Astrocyte of the hippocampus (primary cell): Measurements from ENCODE around the gene LGALS7.
"Not testable (repeated sequence)": the region's sequence is repeated elsewhere in the genome, so short reads cannot be mapped to it uniquely, and the experiment has no call there.

Experiments used
- DNase-seq: peaks from one replicate; pipeline ENCODE4 v3.0.0; 2011; ENCODE audit warnings: low read depth, low spot score

Gene LGALS7

DNA sequence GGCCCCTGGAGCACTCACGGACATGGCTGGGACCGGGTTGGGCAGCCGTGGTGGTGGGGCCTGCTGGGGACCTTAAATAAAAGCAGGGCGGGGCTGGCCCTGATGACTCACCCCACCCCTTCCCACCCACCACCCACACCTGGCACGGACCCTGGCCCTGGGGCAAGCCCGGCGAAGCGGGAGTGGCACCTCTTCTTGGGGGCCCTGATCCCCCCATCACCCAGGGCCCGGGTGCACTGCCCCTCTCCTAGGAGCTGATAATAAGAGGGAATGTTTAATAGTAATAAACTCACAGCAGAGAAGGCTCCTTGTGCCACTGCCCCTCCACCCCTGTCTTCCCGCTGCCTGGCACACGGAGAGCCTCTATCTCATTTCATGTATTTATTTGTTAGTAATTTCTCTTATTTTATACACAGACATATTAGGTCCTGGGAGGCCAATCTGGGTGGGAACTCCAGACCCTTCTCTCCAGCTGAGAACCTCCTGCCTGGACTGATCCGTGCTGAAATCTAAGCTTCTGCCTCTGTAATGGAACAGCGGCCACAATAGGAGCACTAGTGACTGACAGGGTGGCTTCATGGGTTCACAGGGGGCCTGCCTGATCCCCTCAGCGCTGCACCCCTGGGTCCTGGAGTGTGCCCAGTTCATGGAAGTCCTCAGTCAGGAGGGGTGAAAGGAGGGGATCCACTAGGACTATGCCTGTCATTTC lies at the start of gene LGALS7:
TSS of gene LGALS7 (minus strand) at position 49 of the 709 bp plus-strand sequence. CDS start at position 24, 25 bp downstream.
- no peak for DNase-seq

DNA sequence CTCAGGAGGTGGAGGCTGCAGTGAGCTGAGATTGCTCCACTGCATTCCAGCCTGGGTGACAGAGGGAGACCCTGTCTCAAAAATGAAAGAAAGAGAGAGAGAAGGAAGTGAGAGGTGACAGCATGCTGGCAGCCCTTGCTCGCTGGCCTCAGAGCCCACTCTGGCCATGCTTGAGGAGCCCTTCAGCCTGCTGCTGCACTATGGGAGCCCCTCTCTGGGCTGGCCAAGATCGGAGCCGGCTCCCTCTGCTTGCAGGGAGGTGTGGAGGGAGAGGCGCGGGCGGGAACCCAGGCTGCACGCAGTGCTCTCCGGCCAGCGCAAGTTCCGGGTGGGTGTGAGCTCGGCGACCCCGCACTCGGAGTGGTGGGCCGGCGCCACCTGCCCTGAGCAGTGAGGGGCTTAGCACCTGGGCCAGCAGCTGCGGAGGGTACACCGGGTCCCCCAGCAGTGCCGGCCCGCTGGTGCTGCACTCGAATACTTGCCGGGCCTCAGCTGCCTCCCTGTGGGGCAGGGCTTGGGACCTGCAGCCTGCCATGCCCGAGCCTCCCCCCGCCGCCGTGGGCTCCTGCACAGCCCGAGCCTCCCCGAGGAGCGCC lies 48.0 kb upstream of the LGALS7 start:
- not testable (repeated sequence) for DNase-seq

- no peak for DNase-seq
Observed at GRCh38 chr19:38819231-38819920, 46.1 kb upstream of the LGALS7 start.

GRCh38 chr19:38817081-38817480 lies 43.8 kb upstream of the LGALS7 start:
- no peak for DNase-seq

DNA sequence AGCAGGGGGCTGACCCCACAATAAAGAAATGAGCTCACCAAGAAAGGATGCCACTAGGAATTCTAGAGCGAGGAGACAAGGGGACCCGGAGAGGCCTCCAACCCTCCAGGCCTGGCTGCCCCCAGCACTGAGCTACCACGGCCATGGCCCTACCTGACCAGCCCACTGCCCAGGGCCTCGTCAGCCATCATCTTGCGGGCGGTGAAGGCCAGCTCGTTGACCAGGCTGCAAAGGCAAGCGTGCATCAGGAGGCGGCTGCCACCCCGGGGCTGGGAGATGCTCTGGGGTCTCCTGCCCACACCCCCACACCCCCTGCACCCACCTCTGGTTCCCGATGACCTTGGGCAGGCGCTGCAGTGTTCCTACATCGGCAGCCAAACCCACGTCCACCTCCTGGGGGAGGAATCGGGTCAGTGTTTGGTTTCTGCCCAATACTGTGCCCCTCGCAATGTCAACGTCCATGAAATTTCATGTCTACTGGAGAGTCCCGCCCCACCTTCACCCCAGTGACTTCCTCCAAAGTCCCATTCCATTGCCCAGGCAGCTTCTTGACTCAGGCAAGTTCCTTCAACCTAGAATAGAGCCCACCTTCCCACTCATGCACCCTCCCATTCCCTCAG lies 42.9 kb upstream of the LGALS7 start:
- no peak for DNase-seq

GRCh38 chr19:38815059-38816001 lies 42.0 kb upstream of the LGALS7 start:
- DNase-seq: no peak

GRCh38 chr19:38813932-38814331 lies 40.6 kb upstream of the LGALS7 start:
- not testable (repeated sequence) for DNase-seq

DNA sequence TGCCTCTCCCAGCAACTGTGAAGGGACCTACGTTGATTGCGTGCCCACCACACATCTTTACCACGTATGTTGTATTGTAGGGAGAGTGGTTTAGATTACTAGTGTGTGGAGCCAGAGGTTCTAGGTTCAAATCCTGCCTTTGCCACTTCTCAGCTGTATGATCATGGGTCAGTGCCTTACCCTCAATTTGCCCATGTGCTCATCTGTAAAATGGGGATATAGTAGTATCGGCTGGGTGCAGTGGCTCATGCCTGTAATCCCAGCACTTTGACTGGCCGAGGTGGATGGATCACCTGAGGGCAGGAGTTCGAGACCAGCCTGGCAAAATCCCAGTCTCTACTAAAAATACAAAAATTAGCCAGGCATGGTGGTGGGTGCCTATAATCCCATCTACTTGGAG lies 40.0 kb upstream of the LGALS7 start:
- DNase-seq: no peak

GRCh38 chr19:38812841-38813320 lies 39.6 kb upstream of the LGALS7 start, which contains the start of gene LGALS4:
Gene LGALS4 (minus strand): TSS chr19:38812945. CDS start chr19:38812886, 59 bp downstream.
- no peak for DNase-seq

- no peak for DNase-seq
Observed at GRCh38 chr19:38812009-38812840, 38.9 kb upstream of the LGALS7 start.

DNA sequence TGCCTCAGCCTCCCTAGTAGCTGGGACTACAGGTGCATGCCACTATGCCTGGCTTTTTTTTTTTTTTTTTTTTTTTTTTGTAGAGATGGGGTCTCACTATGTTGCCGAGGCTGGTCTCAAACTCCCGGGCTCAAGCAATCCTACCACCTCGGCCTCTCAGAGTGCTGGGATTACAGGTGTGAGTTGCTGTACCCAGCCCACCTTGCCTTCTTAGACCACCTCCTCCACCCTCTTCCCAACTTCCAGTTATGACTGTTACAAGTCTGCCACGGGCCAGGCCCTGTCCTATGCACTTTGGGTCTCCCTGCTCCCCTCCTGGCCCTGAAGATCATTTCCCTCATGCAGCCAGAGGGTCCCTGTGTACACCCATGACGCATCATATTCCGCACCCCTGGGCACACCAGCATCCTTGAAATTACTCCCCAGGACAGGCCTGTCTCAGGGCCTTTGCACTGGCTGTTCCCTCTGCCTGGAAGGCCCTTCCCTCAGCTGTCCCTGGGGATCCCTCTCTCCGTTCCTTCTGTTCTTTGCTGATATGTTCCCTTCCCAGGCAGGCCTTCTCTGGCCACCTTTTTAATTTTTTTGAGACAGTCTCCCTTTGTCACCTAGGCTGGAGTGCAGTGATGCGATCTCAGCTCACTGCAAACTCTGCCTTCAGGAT lies 36.4 kb upstream of the LGALS7 start:
- no peak for DNase-seq

DNA sequence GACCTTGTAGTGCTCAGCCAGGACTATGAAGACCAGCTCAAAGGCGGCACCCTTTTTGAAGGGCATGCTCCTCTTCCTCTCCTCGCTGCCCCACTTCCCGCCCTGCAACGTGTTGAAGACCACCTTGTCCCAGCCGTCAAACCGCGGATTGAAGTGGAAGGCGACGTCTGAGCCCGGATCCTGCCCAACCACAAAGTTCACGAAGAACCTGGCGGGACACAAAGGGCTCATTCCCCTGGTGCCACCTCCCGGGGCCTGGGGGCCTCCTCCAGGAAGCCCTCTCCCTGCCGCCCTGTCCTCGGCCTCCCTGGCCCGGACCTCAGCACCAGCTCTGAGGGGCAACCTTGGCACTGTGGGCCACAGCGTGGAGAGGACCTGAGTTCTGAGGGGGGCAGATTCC lies 35.4 kb upstream of the LGALS7 start:
- DNase-seq: no peak

- DNase-seq: not testable (repeated sequence)
Observed at GRCh38 chr19:38807374-38808098, 34.2 kb upstream of the LGALS7 start.

- DNase-seq: no peak
Observed at GRCh38 chr19:38806371-38806770, 33.1 kb upstream of the LGALS7 start.

- DNase-seq: no peak
Observed at GRCh38 chr19:38805180-38805579, 31.9 kb upstream of the LGALS7 start.

GRCh38 chr19:38803543-38803942 lies 30.2 kb upstream of the LGALS7 start:
- no peak for DNase-seq

- DNase-seq: no peak
Observed at GRCh38 chr19:38801359-38802095, 28.2 kb upstream of the LGALS7 start.
